GM18508 (cell line): ENCODE data around the gene CTTNBP2.
A peak's percentile ranks its signal among the peaks of the same experiment; 100 is the strongest.

ENCODE experiments used
- ATAC-seq: cut with Tn5 transposase; IDR thresholded peaks from one replicate; pipeline ENCODE4 v1.9.1; 2021; ENCODE audit warnings: moderate number of reproducible peaks; ENCODE audit not compliant: insufficient read depth, unreplicated experiment

CTTNBP2 gene

GRCh38 chr7:117705630-117706029, 167.6 kb downstream of the CTTNBP2 start:
- no peak for ATAC-seq

DNA sequence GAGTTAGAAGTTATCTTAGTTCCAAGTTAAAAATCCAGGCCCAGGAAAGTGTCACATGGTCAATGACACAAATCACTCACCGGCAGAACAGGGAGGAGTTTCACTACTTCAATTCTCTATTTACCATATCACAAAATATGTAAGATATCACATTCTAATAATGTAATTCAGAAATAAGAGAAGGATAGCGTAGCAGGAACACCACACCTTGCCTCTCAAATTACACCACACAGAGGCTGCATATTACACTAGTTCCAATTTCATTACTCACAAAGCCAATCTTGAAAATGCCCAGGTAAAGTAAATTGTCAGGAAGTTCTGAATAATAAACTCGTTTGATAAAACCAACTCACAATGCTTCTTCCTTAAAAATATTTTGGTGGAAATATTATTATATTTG, 169.2 kb downstream of the CTTNBP2 start:
- no peak for ATAC-seq

DNA sequence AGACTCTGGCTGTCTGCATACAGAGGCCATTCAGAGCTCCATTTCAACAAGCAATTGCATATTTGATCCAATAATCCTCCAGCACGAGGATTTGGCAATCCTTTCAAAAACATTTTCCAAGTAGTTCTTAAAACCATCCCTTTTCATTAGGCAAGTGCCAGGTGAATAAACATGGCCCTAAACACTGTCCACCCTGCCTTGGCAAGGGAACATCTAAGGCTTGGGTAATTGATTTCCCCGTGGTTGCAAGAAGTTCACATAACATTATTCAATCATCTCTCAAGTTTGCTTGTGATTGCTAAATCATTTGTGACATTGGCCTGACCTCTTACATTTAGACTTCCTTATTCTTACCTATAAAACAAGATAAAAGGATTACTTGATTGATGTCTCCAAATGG, 175.2 kb downstream of the CTTNBP2 start:
- no peak for ATAC-seq

DNA sequence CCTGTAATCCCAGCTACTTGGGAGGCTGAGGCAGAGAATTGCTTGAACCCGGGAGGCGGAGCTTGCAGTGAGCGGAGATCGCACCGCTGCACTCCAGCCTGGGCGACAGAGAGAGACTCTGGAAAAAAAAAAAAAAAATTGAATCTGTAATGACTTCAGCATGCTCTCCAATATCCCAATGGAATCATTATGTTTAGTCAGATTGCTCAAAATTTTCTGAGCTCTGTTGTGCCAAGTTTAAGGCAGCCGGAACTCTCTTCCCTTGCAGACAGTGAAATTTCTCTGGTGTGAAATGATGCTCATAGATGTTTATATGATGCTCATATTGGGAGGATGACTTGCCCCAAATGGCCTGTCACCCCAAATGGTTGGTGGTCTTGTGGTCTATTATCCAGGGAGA, 180.9 kb downstream of the CTTNBP2 start:
- ATAC-seq = no peak

- no peak for ATAC-seq
Observed at GRCh38 chr7:117690147-117690546, 183.1 kb downstream of the CTTNBP2 start.

DNA sequence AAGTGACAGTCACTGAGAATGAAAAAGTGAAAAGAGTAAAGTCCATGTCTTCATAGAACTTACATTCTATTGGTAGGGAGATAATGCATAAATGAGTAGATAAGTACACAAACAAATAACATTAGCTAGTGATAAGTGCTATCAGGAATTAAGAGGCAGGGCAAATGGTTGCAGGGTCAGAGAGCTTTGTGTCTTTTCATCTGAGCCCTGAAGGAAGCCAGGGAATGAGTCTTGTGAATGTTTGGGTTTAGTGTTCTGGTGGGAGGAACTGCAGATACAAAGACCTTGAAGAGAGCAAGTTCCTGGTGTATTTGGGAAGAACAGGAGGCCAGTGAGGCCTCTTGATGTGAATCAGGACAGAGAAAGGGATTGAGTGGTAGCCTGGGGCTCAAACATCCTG, 183.8 kb downstream of the CTTNBP2 start:
- no peak for ATAC-seq

DNA sequence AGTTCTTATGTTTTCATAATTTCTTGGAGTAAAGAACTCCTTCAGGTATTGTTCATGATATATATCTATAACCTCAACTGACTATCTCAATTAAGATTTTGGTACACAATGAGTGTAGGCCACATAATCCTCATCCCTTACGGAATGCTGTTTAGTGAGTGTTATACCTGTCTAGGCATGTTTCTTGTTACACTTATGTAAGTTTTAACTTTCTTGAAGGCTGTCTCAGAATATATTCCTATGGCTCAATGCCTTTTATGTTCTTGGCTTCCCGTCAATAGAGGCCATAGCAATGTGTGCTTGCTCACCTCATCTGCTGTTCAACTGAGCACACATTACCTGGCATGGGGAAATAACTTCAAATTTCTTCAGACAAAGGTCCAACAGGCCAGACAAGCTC, 185.1 kb downstream of the CTTNBP2 start:
- ATAC-seq = no peak

DNA sequence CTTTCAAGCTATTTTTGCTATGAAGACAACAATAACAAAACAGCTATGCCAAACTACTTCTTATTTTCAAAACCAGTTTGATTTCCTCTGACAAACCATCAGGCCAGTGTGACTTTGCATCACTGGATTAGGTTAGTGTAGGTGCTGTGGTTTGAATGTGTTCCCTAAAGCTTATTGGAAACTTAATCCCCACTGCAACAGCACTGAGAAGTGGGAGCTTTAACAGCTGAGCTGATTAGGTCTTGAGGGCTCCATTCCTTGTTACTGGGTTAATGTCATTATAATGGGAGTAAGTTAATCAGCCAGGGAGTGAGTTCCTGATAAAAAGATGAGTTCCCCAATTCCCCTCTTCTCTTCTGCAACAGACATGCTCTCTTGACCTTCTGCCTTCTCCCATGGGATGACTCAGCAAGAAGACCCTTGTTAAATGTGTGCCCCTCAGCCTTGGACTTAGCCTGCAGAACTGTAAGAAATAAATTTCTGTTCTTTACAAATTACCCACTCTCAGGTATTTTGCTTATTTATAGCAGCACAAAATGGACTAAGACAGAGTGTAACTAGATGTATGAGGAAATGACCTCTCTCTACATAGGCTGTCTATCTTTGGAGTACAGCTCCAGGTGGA, 186.8 kb downstream of the CTTNBP2 start:
- no peak for ATAC-seq

GRCh38 chr7:117685795-117686194, 187.4 kb downstream of the CTTNBP2 start:
- ATAC-seq = no peak

DNA sequence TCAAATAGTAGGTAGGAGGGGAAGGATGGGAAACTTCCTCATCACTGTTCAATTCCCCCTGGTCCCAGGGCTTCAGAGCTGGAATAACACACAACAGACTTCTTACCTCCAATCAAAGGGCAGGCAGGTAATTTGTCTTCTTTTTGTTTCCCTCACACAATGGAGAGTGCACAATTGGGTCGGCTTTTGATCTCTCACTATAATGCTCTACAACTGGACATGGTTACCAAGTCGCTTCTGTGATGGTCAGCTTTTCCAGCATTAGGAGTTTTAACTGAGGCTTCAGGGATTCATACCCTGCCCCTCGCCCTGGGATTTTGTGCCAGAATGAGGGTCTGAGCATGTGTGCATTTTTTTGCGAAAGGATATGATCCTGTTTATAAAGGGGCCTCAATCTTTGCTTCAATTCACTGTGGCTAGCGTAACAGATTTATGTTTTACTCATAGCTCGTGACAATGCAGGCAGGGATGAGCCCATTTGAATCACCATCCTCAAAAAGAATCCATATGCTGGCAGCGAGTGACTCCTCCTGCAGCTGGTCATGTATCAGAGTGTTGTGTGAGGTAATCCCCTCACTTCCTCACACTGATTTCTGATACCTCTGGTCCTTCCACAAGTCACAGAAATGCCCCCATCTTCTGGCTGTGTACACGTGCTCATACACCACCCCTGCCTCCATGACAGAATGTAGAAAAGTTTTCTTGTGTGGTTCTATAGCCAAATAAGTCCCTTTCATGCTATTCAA, 189.6 kb downstream of the CTTNBP2 start:
- no peak for ATAC-seq

- ATAC-seq = no peak
Observed at GRCh38 chr7:117682681-117683385, 190.4 kb downstream of the CTTNBP2 start.

DNA sequence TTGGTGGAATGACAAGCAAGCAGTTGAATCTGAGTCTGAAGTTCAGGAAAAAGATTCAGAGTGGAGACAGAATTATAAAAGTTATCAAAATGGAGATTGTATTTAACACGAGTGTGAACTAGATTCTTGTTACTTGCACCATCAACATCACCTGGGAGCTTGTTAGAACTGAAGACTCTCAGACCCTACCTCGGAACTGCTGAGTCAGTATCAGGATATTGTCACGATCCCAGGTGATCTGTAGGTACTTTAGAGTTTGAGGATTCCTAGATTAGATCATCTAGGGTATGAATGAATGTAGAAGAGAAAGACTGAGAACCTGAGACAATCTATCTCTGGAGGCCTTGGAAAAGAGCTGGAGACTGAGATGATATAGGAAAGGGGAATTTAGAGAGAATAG, 194.1 kb downstream of the CTTNBP2 start:
- no peak for ATAC-seq

DNA sequence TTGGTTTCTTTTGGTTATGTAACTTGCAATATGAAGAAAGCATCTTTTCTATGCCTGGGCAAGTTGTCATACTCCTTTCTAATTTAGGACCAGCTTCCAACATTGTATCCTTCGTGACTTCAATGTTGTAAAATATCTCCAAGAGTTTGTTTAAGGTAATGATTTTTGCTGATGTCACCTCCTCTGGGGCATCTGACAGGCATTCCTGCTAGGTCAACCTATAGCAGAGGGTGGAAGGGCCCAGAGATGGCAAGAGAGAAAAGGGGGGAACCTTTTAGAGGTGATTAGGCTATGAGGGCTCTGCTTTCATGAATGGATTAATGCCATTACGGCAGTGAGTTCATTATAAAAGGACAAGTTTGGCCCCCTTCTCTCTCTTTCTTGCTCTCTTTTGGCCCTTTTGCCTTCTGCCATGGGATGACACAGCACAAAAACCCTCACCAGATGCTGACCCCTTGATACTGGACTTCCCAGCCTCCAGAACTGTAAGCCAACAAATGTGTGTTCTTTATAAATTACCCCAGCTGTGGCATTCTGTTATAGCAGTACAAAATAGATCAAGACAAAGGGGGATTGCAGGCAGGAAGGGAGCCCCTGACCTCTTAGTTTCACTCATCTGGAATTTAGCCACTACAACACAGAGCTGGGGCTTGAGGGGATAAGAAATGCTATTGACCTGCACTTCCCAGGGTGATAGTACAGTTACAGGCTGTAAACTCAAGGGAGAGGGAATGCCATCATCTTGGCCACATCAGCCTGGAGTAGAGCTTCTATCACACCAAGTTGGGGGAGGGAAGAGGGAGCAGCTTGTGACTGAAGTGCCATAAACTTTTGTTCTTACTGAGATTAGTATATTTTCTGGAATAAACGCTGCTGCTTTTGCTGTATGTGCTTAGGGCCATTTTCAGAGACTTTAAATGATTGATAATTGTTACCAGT, 197.5 kb downstream of the CTTNBP2 start:
- no peak for ATAC-seq

DNA sequence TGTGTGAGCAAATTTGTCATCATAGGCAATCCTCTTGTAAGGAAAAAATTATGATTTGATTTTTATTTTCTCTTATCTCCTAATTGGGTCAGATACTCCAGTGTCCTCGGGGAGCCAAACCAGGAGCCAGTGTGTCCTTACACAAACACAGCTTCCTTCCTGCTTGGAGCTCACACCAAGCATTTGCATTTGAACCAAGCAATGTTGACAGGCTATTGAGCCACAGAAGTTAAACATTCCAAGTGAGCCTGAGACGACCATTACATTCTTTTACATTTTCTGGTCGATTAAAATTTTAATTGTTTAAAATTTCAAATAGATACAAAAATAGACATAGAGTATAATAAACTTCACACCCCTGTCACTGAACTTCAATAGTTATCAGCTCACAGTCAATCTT, 198.6 kb downstream of the CTTNBP2 start:
- no peak for ATAC-seq

DNA sequence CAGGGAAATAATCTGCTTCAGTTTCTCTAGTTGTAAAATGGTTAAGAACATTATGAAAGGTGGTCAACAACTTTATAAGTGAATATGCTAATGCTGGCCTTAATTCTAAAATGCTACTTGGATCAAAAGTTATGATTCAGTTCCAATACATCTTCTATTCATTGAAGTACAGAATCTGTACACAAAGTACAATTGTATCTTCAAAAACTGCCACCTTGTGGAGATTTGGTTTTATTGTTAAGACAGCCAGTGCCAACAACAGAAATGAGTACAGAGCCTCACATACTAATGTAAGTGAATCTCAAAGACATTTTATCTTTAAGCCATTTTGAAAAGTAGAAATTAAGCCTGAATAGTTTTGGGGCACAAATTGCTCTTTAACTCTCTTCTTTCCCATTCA, 199.4 kb downstream of the CTTNBP2 start:
- ATAC-seq = peak; percentile 61

DNA sequence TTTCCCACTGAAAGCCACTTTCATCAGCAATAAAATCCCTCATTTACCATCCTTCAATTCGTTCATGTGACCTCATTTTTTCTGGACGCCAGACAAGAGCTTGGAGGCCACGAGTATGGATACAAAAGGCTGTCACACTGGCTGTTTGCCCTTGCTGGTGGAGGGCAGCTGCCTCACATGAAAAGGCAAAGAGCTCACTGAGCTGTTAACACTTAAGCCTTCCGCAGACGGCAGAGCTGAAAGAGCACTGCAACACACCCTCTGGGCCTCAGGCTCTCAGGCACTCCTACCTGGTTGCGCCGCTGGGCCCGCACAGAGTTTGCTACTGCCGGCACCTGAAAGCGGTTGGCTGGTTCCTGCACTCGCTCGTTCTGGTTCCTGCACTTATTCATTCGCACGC, 199.9 kb downstream of the CTTNBP2 start:
- ATAC-seq = no peak

- ATAC-seq = no peak
Observed at GRCh38 chr7:117672453-117672852, 200.8 kb downstream of the CTTNBP2 start.

GRCh38 chr7:117669818-117670217, 203.4 kb downstream of the CTTNBP2 start:
- no peak for ATAC-seq

GRCh38 chr7:117667456-117667855, 205.8 kb downstream of the CTTNBP2 start:
- no peak for ATAC-seq

DNA sequence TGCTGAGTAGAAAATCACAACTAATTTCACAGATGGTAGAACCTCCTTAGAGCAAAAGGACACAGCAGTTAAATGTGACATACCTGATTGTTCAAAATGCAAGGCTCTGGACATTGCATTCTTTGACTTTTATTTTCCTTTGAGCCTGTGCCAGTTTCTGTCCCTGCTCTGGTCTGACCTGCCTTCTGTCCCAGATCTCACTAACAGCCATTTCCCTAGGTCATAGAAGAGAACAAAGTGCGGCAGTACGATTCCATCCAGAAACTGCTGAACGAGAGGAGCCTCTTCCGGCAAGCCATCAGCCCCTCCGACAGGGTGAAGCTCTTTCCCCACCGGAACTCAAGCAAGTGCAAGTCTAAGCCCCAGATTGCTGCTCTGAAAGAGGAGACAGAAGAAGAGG, 206.6 kb downstream of the CTTNBP2 start:
- ATAC-seq = no peak
